Kidney (tissue), 14 donors: Measurements from ENCODE around the gene MRPL4. TPM values are rescaled to one million over a fixed set of nuclear protein-coding genes. Genes with fewer than 3 reads are reported as not detected.

ENCODE experiments used
- DNase-seq, 5 donors: peaks; one replicate each; pipeline ENCODE4 v3.0.0-alpha.2; 2013 to 2020
- FAIRE-seq: peaks from 2 replicates; lab custom pipeline; 2012; peaks lifted over from hg19 to GRCh38; lab: Jason Lieb, UNC
- H3K27ac ChIP-seq, 2 donors: one replicate each; pipeline ENCODE4 v1.7.0; 2013; ENCODE audit warnings: low read depth in 2 of 2, low read length in 2 of 2, inconsistent platforms in 1 of 2
- H3K27me3 ChIP-seq: one replicate; pipeline ENCODE4 v1.7.1; 2013; ENCODE audit warnings: low read length, inconsistent platforms; ENCODE audit not compliant: control insufficient read depth, insufficient read depth
- H3K36me3 ChIP-seq, 3 donors: one replicate each; pipeline versions ENCODE4 v1.7.0 to v1.7.1; 2013; ENCODE audit warnings: low read length in 3 of 3, control low read depth in 1 of 3, inconsistent platforms in 1 of 3; ENCODE audit not compliant: insufficient read depth in 3 of 3, control insufficient read depth in 2 of 3
- H3K4me1 ChIP-seq, 3 donors: one replicate each; pipeline versions ENCODE4 v1.7.0 to v1.7.1; 2013; ENCODE audit warnings: low read length in 3 of 3, inconsistent platforms in 1 of 3, low read depth in 1 of 3; ENCODE audit not compliant: control insufficient read depth in 2 of 3, insufficient read depth in 2 of 3
- H3K4me3 ChIP-seq, 3 donors: one replicate each; pipeline versions ENCODE4 v1.7.0 to v1.8.1; 2013; ENCODE audit warnings: low read length in 3 of 3, control low read depth in 1 of 3, inconsistent platforms in 1 of 3
- H3K9ac ChIP-seq, 3 donors: one replicate each; pipeline versions ENCODE4 v1.7.0 to v1.7.1; 2013; ENCODE audit warnings: low read length in 3 of 3, control low read depth in 1 of 3, inconsistent platforms in 1 of 3
- H3K9me3 ChIP-seq, 3 donors: one replicate each; pipeline versions ENCODE4 v1.7.0 to v1.7.1; 2013; ENCODE audit warnings: low read length in 3 of 3, control low read depth in 1 of 3, inconsistent platforms in 1 of 3; ENCODE audit not compliant: control insufficient read depth in 2 of 3, insufficient read depth in 1 of 3
- CTCF ChIP-seq: IDR thresholded peaks from 3 replicates; pipeline ENCODE4 v1.5.1; 2012; ENCODE audit warnings: mild to moderate bottlenecking, moderate library complexity, borderline replicate concordance; ENCODE audit not compliant: insufficient read depth; ENCODE audit errors: extremely low read depth
- intact Hi-C: fragments of 100-400 bp; cut with DNase I; formaldehyde crosslinking; loops from one replicate; pipeline ENCODE4 v1.11.1; 2022
- polyA plus RNA-seq: library from polyadenylated mRNA; stranded (reverse); fragments of 350-450 nt; fragmentation: Illumina TruSeq; extraction: RNeasy Lipid Tissue Mini Kit (QIAGEN cat#74804); gene quantifications from one replicate; pipeline ENCODE4 v1.2.3, GENCODE V29; 2014; ENCODE audit warnings: low read depth, low replicate concordance; ENCODE audit not compliant: insufficient read depth
- total RNA-seq: library from RNA; stranded (reverse); fragmentation: NEBNext Ultra II Directional; extraction: Animal tissue kit (Norgen Biotek cat#: 25700); gene quantifications from one replicate; pipeline ENCODE4 v1.2.1, GENCODE V29; 2021
- donor health status: control.
- donor health status: control.
- donor health status: control.
- donor health status: control.
- donor health status: control.
- donor health status: DM: yes; HTN: yes; CAD: no.
- donor health status: Normal renal cell carcinoma (clear cell type).

Gene MRPL4
- total and polyA plus RNA-seq, 2 donors from 2014 or later: 44.8 to 102 TPM

- H3K27ac ChIP-seq: no peak overlapping the region
- H3K4me3 ChIP-seq: no peak overlapping the region
- H3K9me3 ChIP-seq: no peaks in the 10 kb centered on the region
- no peak for DNase-seq
- no peak for TF ChIP-seq CTCF
- H3K27me3 ChIP-seq: no peaks in the 10 kb centered on the region
- no peak for FAIRE-seq
- H3K4me1 ChIP-seq: no peaks in the 10 kb centered on the region
- no peaks in the 10 kb centered on the region for H3K36me3 ChIP-seq
- intact Hi-C loops: loop anchor here (10.0 kb wide), 1 partner anchor 322 kb away; no protein-coding TSS in a partner anchor
- H3K9ac ChIP-seq: no peak overlapping the region
Measured at GRCh38 chr19:10246511-10246910, 5.5 kb upstream of the MRPL4 start.

GRCh38 chr19:10252707-10253106, 693 bp downstream of the MRPL4 start:
- Histone ChIP-seq H3K36me3 (peaks cover 2 to 21% (median 15%) of the 10 kb centered on the region in 3 donors), H3K9ac (peak overlapping the region; percentile 26 to 97 (median 81)), H3K27ac (peak overlapping the region in 1 of 2 donors; percentile 88), H3K4me3 (peak overlapping the region; percentile 97 to 99 (median 98)), H3K9me3 (no peaks in the 10 kb centered on the region), H3K27me3 (no peaks in the 10 kb centered on the region), H3K4me1 (peaks cover 0 to 8% (median 0%) of the 10 kb centered on the region in 3 donors)
- DNase-seq (no peak), FAIRE-seq (no peak)
- no peak for TF ChIP-seq CTCF
- intact Hi-C loops: loop anchor here (5.0 kb wide), 1 partner anchor 145 kb away; no protein-coding TSS in a partner anchor

GRCh38 chr19:10254244-10254643, 2.2 kb downstream of the MRPL4 start:
- FAIRE-seq: no peak
- Histone ChIP-seq H3K9ac (no peak overlapping the region), H3K27me3 (no peaks in the 10 kb centered on the region), H3K36me3 (peaks cover 2 to 25% (median 17%) of the 10 kb centered on the region in 3 donors), H3K4me1 (peaks cover 0 to 8% (median 0%) of the 10 kb centered on the region in 3 donors), H3K9me3 (no peaks in the 10 kb centered on the region), H3K27ac (no peak overlapping the region), H3K4me3 (no peak overlapping the region)
- intact Hi-C loops: loop anchor here (5.0 kb wide), 1 partner anchor 143 kb away; no protein-coding TSS in a partner anchor
- no peak for DNase-seq
- TF ChIP-seq CTCF: no peak

GRCh38 chr19:10255358-10255757, 3.3 kb downstream of the MRPL4 start:
- no peak overlapping the region for H3K9ac ChIP-seq
- H3K27ac ChIP-seq: no peak overlapping the region
- H3K4me1 ChIP-seq: peaks cover 0 to 8% (median 0%) of the 10 kb centered on the region in 3 donors
- no peaks in the 10 kb centered on the region for H3K9me3 ChIP-seq
- intact Hi-C loops: no loop called here
- DNase-seq (no peak), FAIRE-seq (no peak)
- peaks cover 2 to 25% (median 20%) of the 10 kb centered on the region in 3 donors for H3K36me3 ChIP-seq
- no peaks in the 10 kb centered on the region for H3K27me3 ChIP-seq
- no peak for TF ChIP-seq CTCF
- H3K4me3 ChIP-seq: no peak overlapping the region
